HepG2 (cell line): ENCODE measurements around the gene ZNF30. TPM values are rescaled to one million over a fixed set of nuclear protein-coding genes. Genes with fewer than 3 reads are reported as not detected.
A peak's percentile ranks its signal among the peaks of the same experiment; 100 is the strongest.

ENCODE experiments used
- NR3C1 ChIP-seq: sonication (generic); formaldehyde crosslinking; IDR thresholded peaks from 2 replicates; pipeline ENCODE4 v1.4.0; 2020; ENCODE audit warnings: missing genetic modification reagents
- PAWR ChIP-seq: sonication (generic); formaldehyde crosslinking; IDR thresholded peaks from 2 replicates; pipeline ENCODE4 v1.4.0; 2020; ENCODE audit warnings: missing genetic modification reagents, mild to moderate bottlenecking, borderline replicate concordance
- RAD51 ChIP-seq: fragments of 450-650 bp; IDR thresholded peaks from 2 replicates; pipeline ENCODE4 v1.6.1; 2016; ENCODE audit warnings: borderline replicate concordance
- SIN3A ChIP-seq: IDR thresholded peaks from 2 replicates; pipeline ENCODE4 v1.6.1; 2011; ENCODE audit warnings: low read depth, mild to moderate bottlenecking, control low read depth, low read length, borderline replicate concordance
- THAP11 ChIP-seq: IDR thresholded peaks from 2 replicates; pipeline ENCODE4 v1.6.1; 2016; ENCODE audit warnings: missing biosample characterization, missing genetic modification reagents
- ZFP82 ChIP-seq: sonication (generic); formaldehyde crosslinking; IDR thresholded peaks from 2 replicates; pipeline ENCODE4 v1.5.1; 2020; ENCODE audit warnings: mild to moderate bottlenecking, missing genetic modification reagents, borderline replicate concordance
- polyA plus RNA-seq, 8 experiments: library from polyadenylated mRNA; depleted of rRNA in 3 of 8; stranded (reverse) in 7 of 8; unstranded in 1 of 8; fragments of >200 nt; fragmentation: Illumina TruSeq in 4 of 8; extraction: Trizol in 4 of 8; gene quantifications; 2 replicates each; pipeline versions ENCODE4 v1.2.1 to v1.2.3, GENCODE V29; 2011 to 2016; ENCODE audit warnings: low read depth in 4 of 8, missing spikeins in 1 of 8, mixed read lengths in 1 of 8; ENCODE audit not compliant: insufficient read depth in 1 of 8
- total RNA-seq, 5 experiments: library from RNA; depleted of rRNA; stranded (reverse); fragments of >200 nt; fragmentation: Illumina TruSeq; extraction: Trizol; gene quantifications; 2 replicates each; pipeline ENCODE4 v1.2.3, GENCODE V29; 2016; ENCODE audit warnings: low read depth in 1 of 5
- TF ChIP-seq, protein P1 (sequence below): sonication (generic); formaldehyde crosslinking; IDR thresholded peaks from 2 replicates; pipeline ENCODE4 v1.5.1; 2020; ENCODE audit warnings: mild to moderate bottlenecking, missing genetic modification reagents, borderline replicate concordance
- TF ChIP-seq, protein P2 (sequence below): sonication (generic); formaldehyde crosslinking; IDR thresholded peaks from 2 replicates; pipeline ENCODE4 v1.4.0; 2020; ENCODE audit warnings: missing genetic modification reagents
- TF ChIP-seq, protein P3 (sequence below): sonication (generic); formaldehyde crosslinking; IDR thresholded peaks from 2 replicates; pipeline ENCODE4 v1.5.0; 2020; ENCODE audit warnings: missing genetic modification reagents
- TF ChIP-seq, protein P4 (sequence below): sonication (generic); formaldehyde crosslinking; conservative IDR thresholded peaks from 2 replicates; pipeline ENCODE4 v1.4.0; 2020; ENCODE audit warnings: missing genetic modification reagents
- TF ChIP-seq, protein P5 (sequence below): IDR thresholded peaks from 2 replicates; pipeline ENCODE4 v1.6.1; 2018; ENCODE audit warnings: missing genetic modification reagents
- TF ChIP-seq, protein P6 (sequence below): sonication (generic); formaldehyde crosslinking; IDR thresholded peaks from 2 replicates; pipeline ENCODE4 v1.8.1; 2022; ENCODE audit warnings: low read depth, mild to moderate bottlenecking, missing genetic modification reagents

The ZNF30 gene
- total and polyA plus RNA-seq, 2 of the 13 experiments (the other 11 are each of a cell fraction or from before 2014, with no cell fraction given) = 2.3 to 4.4 TPM

DNA sequence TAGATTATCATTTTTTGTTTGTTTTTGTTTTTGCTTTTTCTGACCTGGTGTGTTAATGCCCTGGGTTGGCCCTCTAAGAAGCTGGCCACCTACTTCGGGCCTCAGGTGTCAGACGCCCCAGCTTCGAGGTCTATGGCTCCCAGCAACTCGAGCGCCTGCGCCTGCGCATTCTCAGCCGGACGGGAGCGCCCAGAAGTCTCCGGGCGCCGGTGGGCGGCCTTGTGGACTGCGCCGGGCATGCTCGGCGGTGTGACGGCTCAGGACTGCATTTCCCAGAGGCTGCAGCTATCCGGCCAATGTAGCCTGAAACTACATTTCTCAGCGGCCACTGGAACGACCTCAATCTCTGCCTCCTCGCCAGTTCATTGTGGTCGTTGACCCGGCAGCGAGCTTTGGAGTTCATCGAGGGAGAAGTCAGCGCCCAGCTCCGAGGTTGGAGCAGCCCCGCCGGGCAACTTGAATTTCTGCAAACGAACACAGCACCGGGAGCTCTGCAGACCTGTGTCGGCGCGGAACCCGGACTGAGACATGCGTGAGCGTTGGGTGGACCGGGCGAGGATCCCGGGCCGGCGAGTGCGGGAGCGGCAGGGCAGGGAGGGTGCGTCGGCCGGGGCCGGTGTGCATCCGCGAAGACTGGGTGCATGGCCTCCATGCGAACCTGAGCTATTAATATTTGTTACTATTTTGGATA lies at the start of gene ZNF30 (continued):
- TF ChIP-seq, protein P1, sequence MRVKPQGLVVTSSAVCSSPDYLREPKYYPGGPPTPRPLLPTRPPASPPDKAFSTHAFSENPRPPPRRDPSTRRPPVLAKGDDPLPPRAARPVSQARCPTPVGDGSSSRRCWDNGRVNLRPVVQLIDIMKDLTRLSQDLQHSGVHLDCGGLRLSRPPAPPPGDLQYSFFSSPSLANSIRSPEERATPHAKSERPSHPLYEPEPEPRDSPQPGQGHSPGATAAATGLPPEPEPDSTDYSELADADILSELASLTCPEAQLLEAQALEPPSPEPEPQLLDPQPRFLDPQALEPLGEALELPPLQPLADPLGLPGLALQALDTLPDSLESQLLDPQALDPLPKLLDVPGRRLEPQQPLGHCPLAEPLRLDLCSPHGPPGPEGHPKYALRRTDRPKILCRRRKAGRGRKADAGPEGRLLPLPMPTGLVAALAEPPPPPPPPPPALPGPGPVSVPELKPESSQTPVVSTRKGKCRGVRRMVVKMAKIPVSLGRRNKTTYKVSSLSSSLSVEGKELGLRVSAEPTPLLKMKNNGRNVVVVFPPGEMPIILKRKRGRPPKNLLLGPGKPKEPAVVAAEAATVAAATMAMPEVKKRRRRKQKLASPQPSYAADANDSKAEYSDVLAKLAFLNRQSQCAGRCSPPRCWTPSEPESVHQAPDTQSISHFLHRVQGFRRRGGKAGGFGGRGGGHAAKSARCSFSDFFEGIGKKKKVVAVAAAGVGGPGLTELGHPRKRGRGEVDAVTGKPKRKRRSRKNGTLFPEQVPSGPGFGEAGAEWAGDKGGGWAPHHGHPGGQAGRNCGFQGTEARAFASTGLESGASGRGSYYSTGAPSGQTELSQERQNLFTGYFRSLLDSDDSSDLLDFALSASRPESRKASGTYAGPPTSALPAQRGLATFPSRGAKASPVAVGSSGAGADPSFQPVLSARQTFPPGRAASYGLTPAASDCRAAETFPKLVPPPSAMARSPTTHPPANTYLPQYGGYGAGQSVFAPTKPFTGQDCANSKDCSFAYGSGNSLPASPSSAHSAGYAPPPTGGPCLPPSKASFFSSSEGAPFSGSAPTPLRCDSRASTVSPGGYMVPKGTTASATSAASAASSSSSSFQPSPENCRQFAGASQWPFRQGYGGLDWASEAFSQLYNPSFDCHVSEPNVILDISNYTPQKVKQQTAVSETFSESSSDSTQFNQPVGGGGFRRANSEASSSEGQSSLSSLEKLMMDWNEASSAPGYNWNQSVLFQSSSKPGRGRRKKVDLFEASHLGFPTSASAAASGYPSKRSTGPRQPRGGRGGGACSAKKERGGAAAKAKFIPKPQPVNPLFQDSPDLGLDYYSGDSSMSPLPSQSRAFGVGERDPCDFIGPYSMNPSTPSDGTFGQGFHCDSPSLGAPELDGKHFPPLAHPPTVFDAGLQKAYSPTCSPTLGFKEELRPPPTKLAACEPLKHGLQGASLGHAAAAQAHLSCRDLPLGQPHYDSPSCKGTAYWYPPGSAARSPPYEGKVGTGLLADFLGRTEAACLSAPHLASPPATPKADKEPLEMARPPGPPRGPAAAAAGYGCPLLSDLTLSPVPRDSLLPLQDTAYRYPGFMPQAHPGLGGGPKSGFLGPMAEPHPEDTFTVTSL = peak; percentile 47; the same call in 1 of the 2 replicates
- TF ChIP-seq RAD51 = no peak
- TF ChIP-seq NR3C1 (CRISPR knock-in tag) = no peak
- TF ChIP-seq, protein P2, sequence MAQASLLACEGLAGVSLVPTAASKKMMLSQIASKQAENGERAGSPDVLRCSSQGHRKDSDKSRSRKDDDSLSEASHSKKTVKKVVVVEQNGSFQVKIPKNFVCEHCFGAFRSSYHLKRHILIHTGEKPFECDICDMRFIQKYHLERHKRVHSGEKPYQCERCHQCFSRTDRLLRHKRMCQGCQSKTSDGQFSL (CRISPR knock-in tag) = no peak
- peak; percentile 54; the same call in 1 of the 2 replicates for TF ChIP-seq SIN3A
- TF ChIP-seq, protein P3, sequence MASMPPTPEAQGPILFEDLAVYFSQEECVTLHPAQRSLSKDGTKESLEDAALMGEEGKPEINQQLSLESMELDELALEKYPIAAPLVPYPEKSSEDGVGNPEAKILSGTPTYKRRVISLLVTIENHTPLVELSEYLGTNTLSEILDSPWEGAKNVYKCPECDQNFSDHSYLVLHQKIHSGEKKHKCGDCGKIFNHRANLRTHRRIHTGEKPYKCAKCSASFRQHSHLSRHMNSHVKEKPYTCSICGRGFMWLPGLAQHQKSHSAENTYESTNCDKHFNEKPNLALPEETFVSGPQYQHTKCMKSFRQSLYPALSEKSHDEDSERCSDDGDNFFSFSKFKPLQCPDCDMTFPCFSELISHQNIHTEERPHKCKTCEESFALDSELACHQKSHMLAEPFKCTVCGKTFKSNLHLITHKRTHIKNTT (CRISPR knock-in tag) = no peak
- TF ChIP-seq, protein P4, sequence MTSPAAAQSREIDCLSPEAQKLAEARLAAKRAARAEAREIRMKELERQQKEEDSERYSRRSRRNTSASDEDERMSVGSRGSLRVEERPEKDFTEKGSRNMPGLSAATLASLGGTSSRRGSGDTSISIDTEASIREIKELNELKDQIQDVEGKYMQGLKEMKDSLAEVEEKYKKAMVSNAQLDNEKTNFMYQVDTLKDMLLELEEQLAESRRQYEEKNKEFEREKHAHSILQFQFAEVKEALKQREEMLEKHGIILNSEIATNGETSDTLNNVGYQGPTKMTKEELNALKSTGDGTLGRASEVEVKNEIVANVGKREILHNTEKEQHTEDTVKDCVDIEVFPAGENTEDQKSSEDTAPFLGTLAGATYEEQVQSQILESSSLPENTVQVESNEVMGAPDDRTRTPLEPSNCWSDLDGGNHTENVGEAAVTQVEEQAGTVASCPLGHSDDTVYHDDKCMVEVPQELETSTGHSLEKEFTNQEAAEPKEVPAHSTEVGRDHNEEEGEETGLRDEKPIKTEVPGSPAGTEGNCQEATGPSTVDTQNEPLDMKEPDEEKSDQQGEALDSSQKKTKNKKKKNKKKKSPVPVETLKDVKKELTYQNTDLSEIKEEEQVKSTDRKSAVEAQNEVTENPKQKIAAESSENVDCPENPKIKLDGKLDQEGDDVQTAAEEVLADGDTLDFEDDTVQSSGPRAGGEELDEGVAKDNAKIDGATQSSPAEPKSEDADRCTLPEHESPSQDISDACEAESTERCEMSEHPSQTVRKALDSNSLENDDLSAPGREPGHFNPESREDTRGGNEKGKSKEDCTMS (CRISPR knock-in tag) = no peak
- peak; percentile 94 for TF ChIP-seq THAP11
- TF ChIP-seq, protein P5, sequence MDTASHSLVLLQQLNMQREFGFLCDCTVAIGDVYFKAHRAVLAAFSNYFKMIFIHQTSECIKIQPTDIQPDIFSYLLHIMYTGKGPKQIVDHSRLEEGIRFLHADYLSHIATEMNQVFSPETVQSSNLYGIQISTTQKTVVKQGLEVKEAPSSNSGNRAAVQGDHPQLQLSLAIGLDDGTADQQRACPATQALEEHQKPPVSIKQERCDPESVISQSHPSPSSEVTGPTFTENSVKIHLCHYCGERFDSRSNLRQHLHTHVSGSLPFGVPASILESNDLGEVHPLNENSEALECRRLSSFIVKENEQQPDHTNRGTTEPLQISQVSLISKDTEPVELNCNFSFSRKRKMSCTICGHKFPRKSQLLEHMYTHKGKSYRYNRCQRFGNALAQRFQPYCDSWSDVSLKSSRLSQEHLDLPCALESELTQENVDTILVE (CRISPR knock-in tag) = peak; percentile 55; the same call in 1 of the 2 replicates
- TF ChIP-seq PAWR (CRISPR knock-in tag) = no peak
- TF ChIP-seq, protein P6, sequence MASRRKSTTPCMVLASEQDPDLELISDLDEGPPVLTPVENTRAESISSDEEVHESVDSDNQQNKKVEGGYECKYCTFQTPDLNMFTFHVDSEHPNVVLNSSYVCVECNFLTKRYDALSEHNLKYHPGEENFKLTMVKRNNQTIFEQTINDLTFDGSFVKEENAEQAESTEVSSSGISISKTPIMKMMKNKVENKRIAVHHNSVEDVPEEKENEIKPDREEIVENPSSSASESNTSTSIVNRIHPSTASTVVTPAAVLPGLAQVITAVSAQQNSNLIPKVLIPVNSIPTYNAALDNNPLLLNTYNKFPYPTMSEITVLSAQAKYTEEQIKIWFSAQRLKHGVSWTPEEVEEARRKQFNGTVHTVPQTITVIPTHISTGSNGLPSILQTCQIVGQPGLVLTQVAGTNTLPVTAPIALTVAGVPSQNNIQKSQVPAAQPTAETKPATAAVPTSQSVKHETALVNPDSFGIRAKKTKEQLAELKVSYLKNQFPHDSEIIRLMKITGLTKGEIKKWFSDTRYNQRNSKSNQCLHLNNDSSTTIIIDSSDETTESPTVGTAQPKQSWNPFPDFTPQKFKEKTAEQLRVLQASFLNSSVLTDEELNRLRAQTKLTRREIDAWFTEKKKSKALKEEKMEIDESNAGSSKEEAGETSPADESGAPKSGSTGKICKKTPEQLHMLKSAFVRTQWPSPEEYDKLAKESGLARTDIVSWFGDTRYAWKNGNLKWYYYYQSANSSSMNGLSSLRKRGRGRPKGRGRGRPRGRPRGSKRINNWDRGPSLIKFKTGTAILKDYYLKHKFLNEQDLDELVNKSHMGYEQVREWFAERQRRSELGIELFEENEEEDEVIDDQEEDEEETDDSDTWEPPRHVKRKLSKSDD = 0 out of 2 replicates have a peak, but pooled peaks have one; percentile 51
- TF ChIP-seq ZFP82 = no peak
